A673 (cell line): ENCODE results near the gene MAP4K4.

ENCODE experiments used
- EZH2 ChIP-seq: fragments of 200-600 bp; sonication (generic); IDR thresholded peaks from 2 replicates; pipeline ENCODE4 v1.6.1; 2017; ENCODE audit warnings: borderline replicate concordance, low read depth, mild to moderate bottlenecking, mixed read lengths, antibody characterized with exemption, low read length; ENCODE audit not compliant: poor library complexity, severe bottlenecking
- TF ChIP-seq, protein P1 (sequence below): fragments of 300-800, 200-600 bp; sonication (generic); conservative IDR thresholded peaks from 2 replicates; pipeline ENCODE4 v1.5.1; 2017; ENCODE audit warnings: low read depth, mild to moderate bottlenecking, antibody characterized with exemption, low read length, moderate library complexity, mixed read lengths

DNA sequence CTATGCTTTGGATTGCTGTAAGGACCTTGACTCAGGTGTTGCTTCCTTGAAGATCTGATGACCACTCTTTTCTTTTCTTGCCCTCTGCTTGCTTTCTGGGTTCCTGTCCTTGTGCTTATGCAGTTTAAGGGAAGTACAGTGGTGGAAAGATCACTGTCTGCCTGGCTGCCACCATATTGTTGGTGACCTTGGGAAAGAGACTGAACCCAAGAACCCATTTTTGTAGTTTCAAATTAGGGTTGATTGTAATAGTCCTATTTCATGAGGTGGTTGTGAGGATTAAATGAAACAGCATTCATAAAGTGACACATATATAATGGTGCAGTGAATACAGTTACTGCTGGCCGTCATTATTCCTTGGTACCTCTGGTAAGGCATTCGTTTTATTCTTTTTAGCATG lies 41.1 kb downstream of the MAP4K4 start:
- TF ChIP-seq, protein P1, sequence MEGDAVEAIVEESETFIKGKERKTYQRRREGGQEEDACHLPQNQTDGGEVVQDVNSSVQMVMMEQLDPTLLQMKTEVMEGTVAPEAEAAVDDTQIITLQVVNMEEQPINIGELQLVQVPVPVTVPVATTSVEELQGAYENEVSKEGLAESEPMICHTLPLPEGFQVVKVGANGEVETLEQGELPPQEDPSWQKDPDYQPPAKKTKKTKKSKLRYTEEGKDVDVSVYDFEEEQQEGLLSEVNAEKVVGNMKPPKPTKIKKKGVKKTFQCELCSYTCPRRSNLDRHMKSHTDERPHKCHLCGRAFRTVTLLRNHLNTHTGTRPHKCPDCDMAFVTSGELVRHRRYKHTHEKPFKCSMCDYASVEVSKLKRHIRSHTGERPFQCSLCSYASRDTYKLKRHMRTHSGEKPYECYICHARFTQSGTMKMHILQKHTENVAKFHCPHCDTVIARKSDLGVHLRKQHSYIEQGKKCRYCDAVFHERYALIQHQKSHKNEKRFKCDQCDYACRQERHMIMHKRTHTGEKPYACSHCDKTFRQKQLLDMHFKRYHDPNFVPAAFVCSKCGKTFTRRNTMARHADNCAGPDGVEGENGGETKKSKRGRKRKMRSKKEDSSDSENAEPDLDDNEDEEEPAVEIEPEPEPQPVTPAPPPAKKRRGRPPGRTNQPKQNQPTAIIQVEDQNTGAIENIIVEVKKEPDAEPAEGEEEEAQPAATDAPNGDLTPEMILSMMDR, result no peak
- TF ChIP-seq EZH2, result no peak
